ENCODE results near the gene OOSP4B.
"Not testable (repeated sequence)": the region's sequence is repeated elsewhere in the genome, so short reads cannot be mapped to it uniquely, and the experiment has no call there.

OOSP4B gene

GRCh38 chr11:60016881-60017280, at the start of gene OOSP4B:
Gene OOSP4B (plus strand): TSS chr11:60017181.
- no peak for DNase-seq (ENCODE audit: low spot score)

GRCh38 chr11:59967677-59968394, 49.1 kb upstream of the OOSP4B start:
- DNase-seq (ENCODE audit: low spot score): no peak

- no peak for DNase-seq (ENCODE audit: low spot score)
Observed at GRCh38 chr11:59968395-59968783, 48.6 kb upstream of the OOSP4B start.

GRCh38 chr11:59973097-59973496, 43.9 kb upstream of the OOSP4B start:
- DNase-seq (ENCODE audit: low spot score): no peak

- no peak for DNase-seq (ENCODE audit: low spot score)
Observed at GRCh38 chr11:59981106-59981770, 35.7 kb upstream of the OOSP4B start.

- not testable (repeated sequence) for DNase-seq (ENCODE audit: low spot score)
Observed at GRCh38 chr11:59982037-59982436, 34.9 kb upstream of the OOSP4B start.

- DNase-seq (ENCODE audit: low spot score): no peak
Observed at GRCh38 chr11:59983212-59983611, 33.8 kb upstream of the OOSP4B start.

GRCh38 chr11:59984368-59984767, 32.6 kb upstream of the OOSP4B start:
- DNase-seq (ENCODE audit: low spot score): no peak

- no peak for DNase-seq (ENCODE audit: low spot score)
Observed at GRCh38 chr11:59990421-59990820, 26.6 kb upstream of the OOSP4B start.

GRCh38 chr11:59992425-59992824, 24.6 kb upstream of the OOSP4B start:
- DNase-seq (ENCODE audit: low spot score): no peak

- no peak for DNase-seq (ENCODE audit: low spot score)
Observed at GRCh38 chr11:59997800-59998199, 19.2 kb upstream of the OOSP4B start.

- no peak for DNase-seq (ENCODE audit: low spot score)
Observed at GRCh38 chr11:59999691-60000090, 17.3 kb upstream of the OOSP4B start.

GRCh38 chr11:60003729-60004128, 13.3 kb upstream of the OOSP4B start:
- no peak for DNase-seq (ENCODE audit: low spot score)

GRCh38 chr11:60005360-60005759, 11.6 kb upstream of the OOSP4B start:
- DNase-seq (ENCODE audit: low spot score): no peak

GRCh38 chr11:60018058-60018457, 1.1 kb downstream of the OOSP4B start:
- no peak for DNase-seq (ENCODE audit: low spot score)

- DNase-seq (ENCODE audit: low spot score): not testable (repeated sequence)
Observed at GRCh38 chr11:60020376-60020775, 3.4 kb downstream of the OOSP4B start.

GRCh38 chr11:60029015-60029632, 12.1 kb downstream of the OOSP4B start:
- no peak for DNase-seq (ENCODE audit: low spot score)

- no peak for DNase-seq (ENCODE audit: low spot score)
Observed at GRCh38 chr11:60040109-60040508, 23.1 kb downstream of the OOSP4B start, which contains the start of gene OOSP2. Gene OOSP2 (plus strand): TSS chr11:60040409. CDS start chr11:60040460, 51 bp downstream.

- not testable (repeated sequence) for DNase-seq (ENCODE audit: low spot score)
Observed at GRCh38 chr11:60050422-60050821, 33.4 kb downstream of the OOSP4B start.

- DNase-seq (ENCODE audit: low spot score): not testable (repeated sequence)
Observed at GRCh38 chr11:60050839-60051238, 33.9 kb downstream of the OOSP4B start.

- DNase-seq (ENCODE audit: low spot score): no peak
Observed at GRCh38 chr11:60056349-60056969, 39.5 kb downstream of the OOSP4B start, which contains the start of gene MS4A3. Gene MS4A3 (plus strand): TSS chr11:60056665. CDS start chr11:60061161, 4,496 bp downstream.

- DNase-seq (ENCODE audit: low spot score): no peak
Observed at GRCh38 chr11:60059052-60059451, 42.1 kb downstream of the OOSP4B start.

Data from HuH-7 (cell line).